ENCODE data around the gene MLH3.
A peak's percentile ranks its signal among the peaks of the same experiment; 100 is the strongest.
"Not testable (repeated sequence)": the region's sequence is repeated elsewhere in the genome, so short reads cannot be mapped to it uniquely, and the experiment has no call there.

The MLH3 gene

DNA sequence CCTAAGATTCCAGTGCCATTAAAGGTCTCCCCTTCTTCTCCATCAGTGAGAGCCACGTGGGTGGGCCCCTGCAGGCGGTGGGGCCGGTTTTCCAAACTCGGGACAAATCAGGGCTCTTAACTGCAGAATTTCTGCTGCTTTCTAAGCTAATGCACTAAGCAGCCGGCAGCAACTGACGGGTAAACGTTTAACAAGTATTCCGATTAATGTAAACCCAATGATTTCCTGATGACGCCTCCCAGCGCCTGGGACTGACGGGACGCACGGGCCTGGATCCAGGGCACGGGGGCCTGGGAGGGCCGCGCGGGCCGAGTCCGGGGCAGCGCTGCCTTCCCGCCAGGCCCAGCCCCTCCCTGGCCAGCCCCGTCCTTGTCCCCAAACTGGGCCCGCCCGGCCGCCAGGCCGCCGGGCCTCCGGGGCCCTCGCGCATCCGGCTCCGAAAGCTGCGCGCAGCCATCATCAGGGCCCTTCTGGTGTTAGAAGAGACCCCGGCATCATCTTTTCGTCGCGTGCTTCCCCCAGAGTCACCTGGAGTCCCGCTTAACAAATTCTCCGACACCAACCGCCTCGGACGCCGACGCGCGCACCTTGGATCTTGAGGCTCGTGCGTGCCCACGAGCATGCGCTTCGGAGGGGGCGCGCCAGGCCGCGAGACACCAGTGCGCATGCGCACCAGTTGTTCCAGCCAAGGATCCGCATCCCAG is at the start of gene MLH3:
Gene MLH3, minus strand, starts transcription at position 616 of the 704 bp plus-strand sequence. CDS start 1,812 bp downstream, outside the sequence.
- DNase-seq (ENCODE audit: low read depth, low spot score): peak; percentile 95

DNA sequence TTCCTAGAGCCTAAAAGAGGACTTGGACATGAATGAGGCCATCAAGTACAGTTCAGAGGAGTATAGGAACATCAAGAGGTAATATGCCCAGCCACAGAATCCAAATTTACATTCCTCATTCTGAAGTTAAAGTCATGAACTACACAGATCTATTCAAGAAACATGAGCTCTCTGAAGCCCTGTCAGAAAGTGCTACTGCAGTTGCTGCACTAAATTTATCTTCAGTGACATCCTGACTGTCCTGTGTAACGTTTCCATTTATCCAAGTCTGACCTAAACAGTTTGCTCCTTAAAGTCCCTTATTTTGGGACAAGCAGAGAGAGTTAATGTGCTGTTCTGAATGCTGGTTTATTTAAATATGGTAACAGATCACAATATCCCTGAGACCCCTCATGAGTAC is 47.4 kb upstream of the MLH3 start:
- DNase-seq (ENCODE audit: low read depth, low spot score): no peak

DNA sequence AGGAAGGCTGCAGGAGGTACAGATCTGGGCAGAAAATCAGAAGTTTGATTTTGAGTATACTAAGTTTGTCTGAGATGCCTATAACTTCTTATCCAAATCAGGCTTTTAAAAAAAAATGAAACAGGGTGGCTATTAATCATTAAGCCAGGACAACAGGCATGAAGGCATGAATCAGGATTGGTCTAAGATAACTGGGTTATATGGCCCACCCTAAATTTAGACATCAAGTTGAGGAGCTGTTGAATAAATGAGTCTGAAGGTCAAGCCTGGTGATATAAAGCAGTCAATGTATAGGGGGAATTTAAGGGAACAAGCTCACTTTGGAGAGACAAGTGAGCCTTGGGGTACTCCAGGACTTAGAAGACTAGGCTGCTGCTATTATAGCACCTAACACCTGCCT is 46.9 kb upstream of the MLH3 start:
- no peak for DNase-seq (ENCODE audit: low read depth, low spot score)

DNA sequence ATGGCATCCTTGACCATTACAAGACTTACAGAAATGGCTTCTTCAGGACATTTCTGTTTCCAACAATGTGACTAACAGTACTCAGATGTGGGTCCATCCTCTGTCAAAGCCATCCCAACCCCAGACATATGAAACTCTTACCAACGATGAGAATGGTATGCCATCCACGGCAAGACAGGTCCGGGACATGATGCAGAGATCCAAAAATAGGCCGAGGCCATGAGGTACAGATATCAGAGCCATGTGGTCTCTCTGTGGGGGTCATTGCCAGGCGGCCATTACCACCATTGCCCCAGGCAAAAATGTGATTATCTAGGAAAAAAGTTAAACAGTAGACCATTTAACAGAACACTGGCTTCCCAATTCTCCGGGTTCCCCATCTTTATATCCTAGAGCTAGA is 45.7 kb upstream of the MLH3 start:
- DNase-seq (ENCODE audit: low read depth, low spot score): no peak

DNA sequence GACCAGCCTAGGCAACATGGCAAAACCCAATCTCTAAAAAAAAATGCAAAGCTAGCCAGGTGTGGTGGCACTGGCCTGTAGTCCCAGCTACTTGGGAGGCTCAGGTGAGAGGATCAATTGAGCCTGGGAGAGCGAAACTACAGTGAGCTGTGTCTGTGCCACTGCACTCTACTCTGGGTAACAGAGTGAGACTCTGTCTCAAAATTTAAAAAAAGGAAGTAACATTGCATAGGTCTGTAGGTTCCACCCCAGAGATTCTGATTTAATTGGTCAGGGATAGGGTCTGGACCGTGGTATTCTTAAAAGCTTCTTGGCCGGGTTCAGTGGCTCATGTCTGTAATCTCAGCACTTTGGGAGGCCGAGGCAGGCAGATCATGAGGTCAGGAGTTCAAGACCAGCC is 44.4 kb upstream of the MLH3 start:
- no peak for DNase-seq (ENCODE audit: low read depth, low spot score)

DNA sequence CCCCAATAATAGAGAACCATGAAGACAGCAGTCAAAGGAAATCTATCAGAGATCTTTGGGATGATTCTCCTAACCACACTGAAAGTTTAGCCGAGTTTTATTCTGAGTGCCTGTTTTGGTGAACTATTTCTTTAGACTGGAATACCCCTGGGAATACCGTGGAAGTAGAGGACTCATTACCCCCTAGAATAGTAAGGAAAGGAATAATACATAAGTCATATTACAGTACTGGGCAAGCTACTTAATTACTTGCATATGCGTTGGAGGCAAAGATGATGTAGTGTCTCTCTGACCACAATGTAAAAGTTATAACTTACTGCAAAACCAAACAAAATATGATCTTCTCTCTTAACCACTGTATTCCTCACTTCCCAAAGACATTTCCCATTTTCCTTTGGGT is 43.6 kb upstream of the MLH3 start:
- no peak for DNase-seq (ENCODE audit: low read depth, low spot score)

DNA sequence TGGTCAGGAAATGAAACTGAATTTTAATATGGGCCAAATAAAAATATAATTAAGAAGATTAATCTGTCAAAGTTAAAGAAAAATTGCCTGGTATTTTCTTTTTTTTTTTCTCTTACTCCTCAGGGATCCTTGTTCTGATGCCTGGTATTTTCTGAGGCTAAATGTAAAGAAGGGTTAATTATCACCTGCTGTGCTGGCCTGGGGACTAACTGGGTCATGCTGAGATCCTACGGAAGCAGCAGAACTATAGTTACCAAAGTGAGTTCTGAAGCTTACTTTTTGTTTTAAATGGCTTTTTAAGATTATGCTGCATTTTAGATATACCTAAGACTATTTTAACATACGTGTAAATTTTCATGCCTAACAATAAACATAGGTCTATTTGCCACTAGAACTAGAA is 41.4 kb upstream of the MLH3 start:
- DNase-seq (ENCODE audit: low read depth, low spot score): no peak

DNA sequence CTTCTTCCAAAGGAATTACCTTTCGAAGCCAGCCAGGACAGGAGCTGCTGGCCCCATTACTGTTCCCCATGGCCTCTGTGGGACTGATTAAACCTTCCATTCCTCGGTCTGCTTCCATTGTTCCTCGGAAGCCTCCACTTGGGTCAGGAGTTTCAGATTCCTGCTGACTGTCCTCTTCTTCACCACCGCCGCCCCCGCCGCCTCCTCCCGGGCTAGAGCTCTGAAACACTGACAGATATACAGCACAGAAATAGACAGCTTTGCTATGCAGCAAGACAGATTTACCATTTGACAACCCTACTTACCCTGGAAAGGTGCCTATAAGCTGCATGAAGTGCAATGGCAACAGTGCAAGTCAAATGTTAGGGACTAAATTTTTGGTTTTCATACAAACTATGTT is 40.0 kb upstream of the MLH3 start:
- DNase-seq (ENCODE audit: low read depth, low spot score): no peak

DNA sequence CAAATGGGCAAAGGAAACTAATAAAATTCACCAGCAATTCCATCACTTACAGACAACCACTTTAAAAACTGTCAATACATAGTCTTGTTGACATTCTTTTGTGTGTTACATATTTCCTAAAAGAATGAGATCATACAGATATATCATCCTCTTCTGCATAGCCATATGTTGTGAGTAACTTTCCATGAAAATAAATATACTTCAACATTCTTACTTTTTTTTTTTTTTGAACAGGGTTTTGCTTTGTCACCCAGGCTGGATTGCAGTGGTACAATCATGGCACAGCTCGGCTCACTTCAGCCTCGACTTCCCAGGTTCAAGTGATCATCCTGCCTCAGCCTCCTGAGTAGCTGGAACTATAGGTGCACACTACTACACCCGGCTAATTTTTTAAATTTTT is 39.1 kb upstream of the MLH3 start:
- DNase-seq (ENCODE audit: low read depth, low spot score): no peak

DNA sequence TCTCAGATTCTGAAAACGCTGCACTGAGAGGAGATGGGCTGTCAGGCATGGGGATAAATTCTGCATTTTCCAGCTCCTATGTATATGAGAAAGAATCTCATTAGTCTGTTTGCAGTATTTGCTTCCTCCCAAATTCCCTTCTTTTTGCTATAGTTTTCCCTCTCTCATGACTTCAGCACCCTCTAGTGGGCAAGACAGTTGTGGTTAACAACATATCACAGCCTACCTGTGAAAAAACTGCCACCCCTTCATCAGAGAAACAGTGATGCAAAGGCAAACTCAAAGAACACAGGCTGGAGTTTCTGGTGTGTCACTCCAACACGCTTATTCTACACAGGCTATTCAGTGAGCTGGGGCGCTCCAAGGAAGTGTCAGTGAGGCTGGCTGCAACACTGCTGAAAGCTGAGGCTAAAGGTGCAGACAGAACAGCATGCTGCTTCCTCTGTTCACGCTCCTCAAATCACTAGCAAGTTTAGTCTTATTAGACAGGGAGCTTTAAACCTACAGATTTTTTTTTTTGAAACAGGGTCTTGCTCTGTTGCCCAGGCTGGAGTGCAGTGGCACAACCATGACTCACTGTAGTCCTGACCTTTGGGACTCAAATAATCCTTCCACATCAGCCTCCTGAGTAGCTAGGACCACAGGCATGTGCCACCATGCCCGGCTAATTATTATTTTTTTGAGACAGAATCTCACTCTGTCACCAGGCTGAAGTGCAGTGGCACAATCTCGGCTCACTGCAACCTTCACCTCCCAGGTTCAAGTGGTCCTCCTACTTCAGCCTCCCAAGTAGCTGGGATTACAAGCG is 37.5 kb upstream of the MLH3 start:
- peak; percentile 46 for DNase-seq (ENCODE audit: low read depth, low spot score)

DNA sequence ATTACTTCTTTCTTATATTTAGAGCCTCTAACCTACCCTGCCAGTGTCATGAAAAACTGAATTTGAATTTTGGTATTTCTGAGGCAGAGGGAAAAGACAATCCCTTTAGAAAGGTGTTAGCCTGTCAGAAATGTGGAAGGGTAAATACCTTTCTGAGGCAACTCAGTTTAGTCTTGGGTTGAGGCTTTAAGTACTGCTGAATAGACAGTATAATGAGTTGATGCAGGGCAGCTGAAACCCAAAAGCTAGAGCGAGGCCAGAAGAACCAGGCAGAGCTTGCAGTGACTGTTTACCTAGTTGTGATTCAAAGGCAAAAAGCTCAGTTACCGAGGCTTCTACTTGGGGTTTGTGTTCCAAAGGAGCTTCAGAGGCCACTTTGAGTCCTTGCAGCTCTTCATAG is 36.9 kb upstream of the MLH3 start:
- DNase-seq (ENCODE audit: low read depth, low spot score): no peak

DNA sequence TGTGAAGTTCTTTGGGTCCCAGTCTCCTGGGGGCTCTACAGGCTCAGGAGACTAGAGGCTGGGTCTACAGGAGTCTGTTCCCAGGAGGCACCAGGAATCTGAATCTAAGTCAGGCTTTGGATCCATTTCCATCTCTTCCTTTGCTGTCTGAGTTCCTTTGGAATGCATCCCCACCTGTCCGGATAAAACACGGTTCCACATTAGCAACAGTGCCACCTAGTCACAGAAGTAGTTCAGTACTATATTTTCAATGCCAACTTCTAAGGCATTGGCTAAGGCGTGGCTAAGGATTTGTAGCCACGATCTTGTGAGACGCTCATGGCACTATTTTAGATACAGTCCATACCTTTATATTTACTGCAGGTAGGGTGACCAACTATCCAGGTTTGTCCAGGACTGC is 33.2 kb upstream of the MLH3 start:
- no peak for DNase-seq (ENCODE audit: low read depth, low spot score)

DNA sequence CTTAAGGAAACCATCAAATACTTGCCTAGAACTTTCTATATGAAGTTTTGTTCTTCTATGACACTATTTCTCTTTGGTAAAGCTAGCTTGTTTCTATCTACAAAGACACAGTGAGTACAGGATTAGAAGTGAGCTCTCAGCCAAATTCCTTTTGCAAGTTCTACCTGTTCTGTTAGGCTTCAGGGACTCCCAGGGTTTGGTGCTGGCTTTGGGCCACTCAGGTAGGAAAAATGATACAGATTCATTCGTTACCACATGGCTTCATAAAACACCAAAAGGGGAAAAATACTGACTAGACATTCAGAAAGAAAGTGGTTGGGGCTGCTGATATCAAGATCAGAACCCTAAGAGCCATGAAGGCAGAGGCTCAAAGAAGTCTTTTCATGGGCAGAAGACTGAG is 32.0 kb upstream of the MLH3 start:
- DNase-seq (ENCODE audit: low read depth, low spot score): no peak

DNA sequence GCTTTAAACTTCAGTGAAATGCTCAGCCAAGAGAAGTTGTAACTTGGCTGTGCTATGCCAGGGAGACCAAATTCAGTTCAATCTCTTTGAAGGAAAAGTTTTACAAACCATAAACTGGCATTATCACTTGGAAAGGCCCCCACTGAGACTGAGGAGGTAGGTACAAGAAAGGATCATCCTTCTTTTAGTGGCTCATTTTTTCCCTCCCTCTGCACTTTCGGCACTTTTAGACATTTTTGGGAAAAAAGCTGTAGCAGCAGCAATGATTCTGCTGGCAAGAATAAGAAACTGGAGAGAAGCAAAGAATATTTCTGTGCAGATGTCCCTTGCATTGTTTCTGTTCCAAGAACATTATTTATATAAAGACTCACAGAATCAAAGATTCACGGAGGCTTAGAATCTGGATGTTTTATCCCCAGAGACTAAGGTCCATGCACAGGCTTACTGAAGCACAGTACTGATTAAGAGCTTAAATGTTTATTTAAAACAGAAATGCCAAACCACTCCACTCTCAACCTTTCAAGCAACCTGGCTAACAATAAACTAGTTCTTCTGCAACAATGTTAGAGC is 30.5 kb upstream of the MLH3 start:
- no peak for DNase-seq (ENCODE audit: low read depth, low spot score)

DNA sequence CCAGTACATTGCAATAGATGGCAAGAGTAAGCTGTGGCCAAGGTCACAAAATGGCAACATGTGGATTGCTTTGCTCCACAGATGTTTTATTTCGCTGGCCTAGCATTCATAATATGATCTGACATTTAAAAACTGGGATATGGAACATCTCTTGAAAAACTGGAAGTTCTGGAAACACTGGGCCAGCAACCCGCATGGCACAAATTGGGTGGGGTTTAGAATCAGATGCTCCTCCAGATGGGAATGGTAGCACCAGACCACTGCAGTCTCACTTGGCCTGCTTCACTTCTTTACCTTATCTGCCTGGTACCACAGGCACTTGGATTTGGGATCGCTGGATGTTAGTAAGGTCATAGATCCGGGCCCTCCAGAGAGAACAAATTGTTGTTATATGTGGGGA is 28.3 kb upstream of the MLH3 start:
- DNase-seq (ENCODE audit: low read depth, low spot score): no peak

DNA sequence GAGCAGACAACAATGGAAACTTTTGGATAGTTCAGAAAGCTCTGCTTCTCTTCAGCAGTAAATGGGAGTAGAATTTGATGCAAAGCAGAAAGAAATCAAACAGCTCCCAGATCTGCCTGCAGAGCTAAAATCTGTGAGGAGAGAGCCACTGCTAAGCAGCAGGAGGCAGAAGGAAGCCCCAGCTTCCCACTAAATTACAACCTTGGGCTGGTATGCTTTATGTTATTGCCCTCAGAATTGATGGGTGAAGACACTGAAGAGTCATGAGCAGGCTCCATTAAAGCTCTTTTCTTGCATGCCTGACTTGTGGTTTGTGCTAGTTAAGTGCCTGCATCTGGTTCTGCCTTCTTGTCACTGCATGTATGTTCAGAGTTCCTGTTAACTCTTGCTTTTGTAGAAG is 26.5 kb upstream of the MLH3 start:
- DNase-seq (ENCODE audit: low read depth, low spot score): no peak

DNA sequence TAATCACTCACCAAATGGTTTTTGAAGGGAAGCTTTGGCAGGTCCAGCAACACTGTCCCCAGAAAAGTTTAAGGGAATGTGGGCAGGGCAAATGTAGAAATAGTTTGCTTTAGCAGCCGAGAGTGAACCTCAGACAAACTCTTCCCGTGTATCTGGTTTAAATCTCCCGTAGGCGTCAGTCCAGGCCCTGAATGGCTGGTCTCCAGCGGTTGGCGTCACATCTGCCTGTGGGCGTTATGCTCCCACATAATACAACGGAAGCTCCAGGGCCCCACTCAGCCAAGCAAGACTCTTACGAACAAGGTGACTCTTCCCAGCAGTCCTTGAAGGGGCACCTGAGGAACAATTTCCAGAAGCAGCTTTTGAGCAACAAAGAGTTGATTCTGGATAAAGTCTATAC is 19.1 kb upstream of the MLH3 start:
- peak; percentile 20 for DNase-seq (ENCODE audit: low read depth, low spot score)

DNA sequence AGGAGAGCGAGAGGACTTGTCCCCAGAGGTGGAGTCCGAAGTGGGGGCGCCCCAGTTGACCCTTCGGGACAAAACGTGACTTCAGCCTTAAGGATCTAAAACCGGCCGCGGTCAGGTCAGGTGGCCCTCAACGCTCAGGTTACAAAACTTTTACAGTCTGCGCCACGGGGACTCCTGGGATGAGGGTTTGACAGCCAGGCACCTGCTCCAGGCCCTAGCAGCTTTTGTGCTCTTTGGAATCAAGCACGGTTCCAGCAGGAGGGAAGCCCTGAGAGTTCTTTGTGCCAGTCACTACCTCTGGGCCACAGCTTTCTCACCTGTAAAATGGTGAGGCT is 18.5 kb upstream of the MLH3 start:
- no peak for DNase-seq (ENCODE audit: low read depth, low spot score)

DNA sequence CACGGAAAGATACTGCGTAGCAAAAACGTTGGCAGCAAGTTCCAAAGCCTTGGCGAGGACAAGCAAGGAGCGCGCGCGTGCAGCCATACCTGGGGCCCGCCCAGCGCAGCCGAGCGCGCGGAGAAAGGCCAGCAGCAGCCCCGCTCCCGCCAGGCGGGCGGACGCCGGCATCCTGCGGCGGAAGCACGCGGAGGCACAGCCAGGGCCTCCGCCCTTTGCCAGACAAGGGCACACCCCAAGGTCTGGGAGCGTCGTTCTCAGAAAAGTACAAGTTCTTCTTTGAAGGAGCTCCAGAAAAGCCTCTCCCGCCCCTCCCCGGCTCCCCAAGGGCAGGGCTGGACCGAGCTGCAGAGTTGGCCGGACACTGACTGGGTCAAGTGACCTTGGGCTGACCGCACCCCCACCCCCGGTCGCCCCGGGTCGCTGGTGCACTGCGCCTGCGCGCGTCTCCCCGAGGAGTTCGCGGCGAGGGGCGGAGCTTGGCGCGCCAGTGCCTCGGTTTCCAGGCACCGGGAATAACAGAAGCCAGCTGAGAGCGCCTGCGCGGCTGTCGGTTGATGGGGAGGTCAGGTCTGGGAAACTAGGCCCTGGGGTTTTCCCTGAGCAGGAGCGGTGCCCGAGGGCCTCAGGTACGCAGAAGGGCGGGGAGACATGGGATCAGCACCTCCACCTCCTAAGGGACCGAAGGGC is 18.0 kb upstream of the MLH3 start, which contains the start of gene ZC2HC1C:
Gene ZC2HC1C, plus strand, starts transcription at position 521 of the 690 bp plus-strand sequence. CDS start 933 bp downstream, outside the sequence.
- DNase-seq (ENCODE audit: low read depth, low spot score): peak; percentile 98

DNA sequence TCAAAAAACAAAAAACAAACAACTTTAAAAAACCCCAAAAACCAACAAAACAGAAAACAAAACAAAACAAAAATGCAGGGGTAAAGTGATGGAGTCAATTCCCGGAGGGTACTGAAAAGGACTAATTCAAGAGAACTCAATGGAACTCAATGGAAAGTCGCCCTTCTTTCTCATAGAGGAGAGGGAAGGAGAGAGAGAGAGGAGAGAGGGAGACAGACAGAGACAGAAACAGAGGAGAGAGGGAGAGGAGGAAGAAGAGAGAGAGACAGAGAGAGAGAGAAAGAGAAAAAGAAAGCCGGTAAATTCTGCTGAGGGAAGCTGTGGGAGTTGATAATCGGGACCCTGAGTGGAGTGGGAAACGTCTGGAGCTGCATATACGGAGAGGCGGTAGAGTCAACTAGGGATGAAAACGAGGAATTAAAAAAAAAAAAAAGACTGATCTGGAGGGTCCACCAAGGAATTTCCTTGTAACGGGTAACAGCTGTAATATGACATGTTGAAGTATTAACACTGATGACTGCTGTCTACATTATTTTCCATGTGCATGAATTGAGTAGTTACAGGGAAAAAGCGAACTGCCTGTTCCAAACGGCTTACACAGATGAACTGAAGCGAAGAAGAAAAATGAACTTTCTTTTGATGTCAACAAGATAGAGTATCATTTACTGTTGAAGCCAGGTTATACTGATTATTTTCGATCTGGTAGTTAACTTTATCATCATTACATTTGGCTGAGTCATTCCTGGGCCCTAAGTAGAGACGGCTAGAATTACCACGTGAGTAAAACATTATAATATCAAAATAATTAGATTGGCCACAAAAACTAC is 17.2 kb upstream of the MLH3 start:
- DNase-seq (ENCODE audit: low read depth, low spot score): peak; percentile 17

DNA sequence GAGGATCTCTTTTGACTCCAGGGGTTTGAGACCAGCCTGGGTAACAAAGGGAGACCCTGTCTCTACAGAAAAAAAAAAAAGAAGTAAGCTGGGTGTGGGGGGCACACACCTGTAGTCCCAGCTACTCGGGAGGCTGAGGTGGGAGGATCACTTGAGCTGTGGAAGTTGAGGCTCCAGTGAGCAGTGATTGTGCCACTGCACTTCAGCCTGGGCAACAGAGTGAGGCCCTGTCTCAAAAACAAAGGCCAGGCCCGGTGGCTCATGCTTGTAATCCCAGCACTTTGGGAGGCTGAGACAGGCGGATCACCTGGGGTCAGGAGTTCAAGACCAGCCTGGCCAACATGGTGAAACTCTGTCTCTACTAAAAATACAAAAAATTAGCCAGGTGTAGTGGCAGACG is 16.5 kb upstream of the MLH3 start:
- DNase-seq (ENCODE audit: low read depth, low spot score): not testable (repeated sequence)
